ENCODE data around the gene PPP6R1.

The PPP6R1 gene

DNA sequence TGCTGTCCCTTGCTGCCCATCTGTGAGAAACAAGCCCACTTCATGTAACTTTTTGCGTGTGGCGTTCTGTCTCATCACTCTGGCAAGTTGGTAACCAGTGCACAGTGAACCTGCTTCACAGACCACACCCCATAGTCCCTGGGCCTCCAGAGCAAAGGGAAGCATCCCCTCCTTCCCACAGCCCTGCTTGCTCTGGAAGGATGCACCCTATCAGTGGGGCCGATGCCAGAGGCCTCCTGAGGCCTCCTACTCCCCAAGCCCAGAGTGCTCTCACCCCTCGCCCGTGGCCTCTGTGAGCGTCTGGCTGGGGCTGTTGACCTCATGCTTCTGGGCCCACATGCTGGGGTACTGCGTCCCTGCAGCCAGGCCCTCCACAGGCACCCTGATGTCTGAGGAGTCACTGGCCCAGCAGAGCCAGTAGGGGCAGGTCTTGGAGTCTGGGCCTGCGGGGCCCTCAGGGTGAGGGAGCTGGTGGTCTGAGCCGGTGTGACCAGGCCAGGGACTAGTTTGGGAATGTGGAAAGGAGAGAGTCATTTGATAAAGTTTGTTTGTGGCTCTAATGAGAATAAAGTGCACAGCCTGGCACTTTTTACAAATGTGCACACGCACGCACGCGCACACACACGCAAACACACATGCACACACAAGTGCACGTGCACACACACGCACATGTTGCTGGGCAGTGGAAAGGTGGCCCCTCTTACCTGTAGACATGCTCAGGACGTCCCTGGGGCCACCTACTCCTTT lies 35.4 kb downstream of the PPP6R1 start:
- no peak for DNase-seq

DNA sequence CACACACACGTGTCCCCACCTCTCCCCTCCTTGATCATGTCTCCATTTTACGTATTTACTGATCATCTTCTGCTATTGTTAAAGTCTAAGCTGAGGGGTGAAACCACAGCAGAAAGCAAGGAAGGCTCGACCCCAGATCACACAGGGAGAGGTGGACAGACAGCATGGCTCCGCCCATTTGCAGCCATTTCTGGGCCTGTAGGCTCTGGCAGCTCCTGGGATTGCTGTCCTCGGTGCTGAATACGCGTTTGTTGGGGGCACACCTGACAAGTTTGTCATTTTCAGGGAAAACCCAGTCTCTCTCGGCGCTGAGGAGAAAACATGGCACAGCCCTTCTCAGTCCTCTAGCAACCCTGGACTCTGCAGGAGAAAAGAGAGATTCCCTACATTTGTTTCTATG lies 38.3 kb downstream of the PPP6R1 start:
- DNase-seq = no peak

DNA sequence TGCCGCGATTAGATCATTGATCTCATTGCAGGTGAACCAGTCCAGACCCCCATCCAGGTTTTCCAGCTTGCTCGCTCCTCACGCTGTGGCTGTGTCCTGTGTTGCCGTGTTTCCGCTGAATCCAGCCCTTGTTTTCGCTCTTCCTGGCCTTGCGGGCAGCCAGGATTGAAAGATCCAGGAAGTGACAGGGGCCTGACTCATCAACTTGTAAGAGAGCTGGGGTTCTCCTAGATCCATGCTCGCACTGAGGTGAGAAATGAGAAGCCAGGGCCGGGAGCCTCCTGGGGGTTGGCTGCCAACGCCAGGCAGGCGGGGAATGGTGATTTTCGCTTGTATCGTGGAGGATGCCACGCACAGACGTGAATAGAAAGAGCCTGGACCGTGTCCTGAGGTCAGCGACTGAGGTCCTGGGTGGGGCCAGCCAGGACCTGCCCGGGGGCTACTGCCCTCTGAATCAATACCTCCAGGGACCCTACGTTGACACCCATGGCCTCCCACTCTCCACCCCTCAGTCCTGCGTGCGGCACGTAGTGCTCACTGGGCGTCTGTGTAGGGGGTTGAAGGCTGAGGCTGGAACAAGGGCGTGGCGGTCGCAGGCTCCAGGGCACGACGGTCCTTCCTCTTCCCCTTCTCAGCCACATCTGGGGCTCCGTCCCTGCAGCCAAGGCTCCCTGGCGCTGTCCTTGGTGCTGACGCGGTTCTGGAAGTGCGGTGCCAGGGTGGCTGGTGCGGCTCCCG lies 42.2 kb downstream of the PPP6R1 start:
- DNase-seq = peak; percentile 91 to 94

DNA sequence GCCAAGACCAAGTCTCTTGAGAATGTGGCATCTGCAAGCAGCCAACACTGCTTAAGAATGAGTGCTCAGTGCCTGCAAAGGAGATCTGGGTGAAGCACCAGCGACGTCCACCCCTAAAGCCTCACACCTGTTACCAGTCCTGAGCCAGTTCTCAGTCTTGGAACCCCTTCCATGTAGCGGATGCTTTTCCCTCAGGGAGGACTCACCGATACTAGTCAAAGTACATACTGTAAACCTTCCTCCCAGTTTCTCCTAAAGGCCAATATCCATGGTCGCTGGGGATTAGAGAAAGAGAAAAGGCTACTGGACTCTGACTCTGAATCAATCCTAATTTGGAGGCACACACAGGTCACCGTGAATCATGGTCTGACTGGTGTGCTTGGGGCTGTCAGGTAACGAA lies 45.3 kb downstream of the PPP6R1 start:
- no peak for DNase-seq

DNA sequence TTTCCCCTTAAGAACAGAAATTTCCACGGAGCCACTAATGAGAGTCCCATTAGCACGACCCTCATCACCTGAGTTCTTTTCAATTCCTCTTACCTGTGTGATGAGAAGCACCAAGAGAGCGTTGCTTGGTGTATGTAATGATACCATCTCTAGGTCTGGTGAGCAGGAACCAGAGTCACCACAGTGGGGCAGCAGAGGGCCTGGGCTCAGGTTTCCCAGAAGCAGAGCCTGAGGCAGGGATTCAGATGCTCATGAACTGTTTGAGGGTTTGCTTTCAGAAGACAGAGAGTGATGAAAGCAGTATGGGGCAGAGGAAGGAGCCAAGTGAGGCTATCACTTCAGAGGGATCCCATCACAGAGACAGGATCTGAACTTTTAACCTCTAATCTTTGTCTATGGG lies 46.4 kb downstream of the PPP6R1 start:
- peak; percentile 59 to 63 for DNase-seq

DNA sequence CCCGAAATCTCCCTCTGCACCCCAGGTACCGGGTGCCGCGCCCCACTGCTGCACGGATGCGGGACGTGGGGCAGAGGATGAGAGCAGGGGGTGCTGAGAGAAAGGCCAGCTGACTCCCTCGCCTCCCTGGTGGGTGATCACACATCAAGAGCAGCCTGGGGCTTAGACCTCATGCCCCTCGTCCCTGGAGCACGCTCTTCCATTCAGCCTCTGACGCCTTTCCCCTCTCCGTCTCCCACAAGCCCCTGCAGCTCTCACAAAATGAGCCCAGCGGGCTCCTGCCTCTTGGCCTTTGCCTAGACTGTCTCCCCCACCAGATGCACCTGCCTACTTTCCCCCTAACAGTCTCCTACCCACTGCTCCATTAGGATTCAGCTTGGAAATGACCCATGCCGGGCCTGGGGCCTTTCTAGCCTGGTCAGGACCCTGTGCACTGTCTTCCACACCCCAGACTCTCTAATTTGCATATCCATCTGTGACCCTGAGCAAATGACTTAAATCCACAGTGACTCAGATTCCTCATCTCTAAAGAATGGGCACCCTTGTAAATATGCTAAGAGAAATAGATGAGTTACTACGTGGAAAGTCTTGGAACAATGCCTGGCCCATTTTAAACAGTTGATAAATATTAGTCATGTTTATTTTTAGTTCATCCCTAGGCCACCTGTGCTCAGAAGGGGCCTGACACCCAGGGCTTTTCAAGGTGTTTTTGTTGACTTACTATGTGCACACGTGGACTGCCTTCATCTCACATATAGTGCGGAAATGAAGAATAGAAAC lies 48.9 kb downstream of the PPP6R1 start:
- DNase-seq = no peak

DNA sequence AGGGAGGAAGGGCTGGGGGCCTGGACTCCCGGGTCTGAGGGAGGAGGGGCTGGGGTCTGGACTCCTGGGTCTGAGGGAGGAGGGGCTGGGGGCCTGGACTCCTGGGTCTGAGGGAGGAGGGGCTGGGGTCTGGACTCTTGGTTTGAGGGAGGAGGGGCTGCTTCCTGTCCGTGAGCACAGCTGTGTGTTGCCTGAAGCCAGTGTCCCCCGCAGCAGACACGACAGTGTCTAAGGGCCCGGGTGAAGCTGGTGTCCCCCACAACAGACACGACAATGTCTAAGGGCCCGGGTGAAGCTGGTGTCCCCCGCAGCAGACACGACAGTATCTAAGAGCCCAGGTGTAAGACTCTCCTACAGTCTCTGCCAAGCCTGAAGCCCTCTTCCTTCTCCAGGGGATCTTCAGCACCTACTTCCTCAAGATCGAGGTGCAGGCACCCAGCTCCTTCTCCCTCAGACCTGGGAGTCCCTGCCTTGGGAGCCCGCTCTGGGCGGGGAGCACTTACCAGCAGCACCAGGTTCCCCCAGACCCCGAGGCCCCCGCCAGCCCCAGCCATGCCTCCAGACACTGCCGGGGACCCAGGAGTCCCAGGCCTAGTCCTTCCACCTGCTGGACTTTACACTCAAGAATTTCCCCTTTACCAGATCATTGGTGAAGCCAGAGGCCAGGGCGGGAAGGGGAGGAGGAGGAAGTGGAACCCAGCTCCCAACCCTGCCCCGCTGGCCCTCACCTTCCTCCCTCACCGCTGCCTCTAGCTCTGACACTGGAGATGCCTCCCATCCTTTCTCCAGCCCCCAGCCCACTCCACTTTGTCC lies 49.7 kb downstream of the PPP6R1 start, which contains the start of gene PTPRH:
Gene PTPRH (minus strand): TSS at position 622 of the 813 bp plus-strand sequence. CDS start 68 bp downstream, at position 554.
- DNase-seq = no peak

DNA sequence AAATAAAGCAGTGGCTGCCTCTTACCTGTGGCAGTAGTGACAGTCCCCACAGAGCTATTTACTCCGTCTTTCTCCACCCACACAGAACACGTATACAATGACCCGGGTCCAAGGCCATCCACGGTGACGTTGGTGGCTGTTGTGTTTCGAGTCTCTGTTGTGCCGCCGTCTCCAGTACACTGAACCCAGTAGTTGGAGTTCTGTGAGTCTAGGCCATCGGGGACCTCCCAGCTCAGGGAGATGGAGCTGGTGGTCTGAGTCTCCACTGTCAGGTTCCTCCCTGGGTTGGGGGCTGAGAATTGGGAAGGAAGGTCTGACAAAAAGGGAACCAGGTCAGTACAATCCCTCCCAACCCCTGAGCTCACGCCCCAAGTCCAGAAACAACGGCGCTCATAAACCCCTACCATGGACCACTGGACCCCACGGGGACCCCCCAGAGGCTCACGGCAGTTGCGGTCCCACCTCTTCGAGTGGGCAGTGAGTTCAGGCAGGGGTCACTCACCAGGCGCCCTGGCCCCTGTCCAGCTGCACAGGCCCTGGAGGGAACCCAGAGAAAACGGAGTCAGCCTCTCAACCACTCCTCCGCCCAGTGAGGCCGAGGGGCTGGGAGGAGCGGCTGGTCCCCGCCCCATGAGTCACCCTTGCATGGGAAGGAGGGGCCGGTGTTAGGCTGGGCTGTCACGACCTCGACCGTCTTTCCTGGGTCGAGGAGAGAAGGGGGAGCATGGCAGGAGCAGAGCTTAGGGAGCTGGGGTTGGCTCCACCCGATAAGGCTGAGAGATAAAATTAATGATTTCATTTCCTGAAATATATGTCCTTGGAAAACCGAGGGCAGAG lies 51.9 kb downstream of the PPP6R1 start:
- peak; percentile 65 to 77 for DNase-seq

DNA sequence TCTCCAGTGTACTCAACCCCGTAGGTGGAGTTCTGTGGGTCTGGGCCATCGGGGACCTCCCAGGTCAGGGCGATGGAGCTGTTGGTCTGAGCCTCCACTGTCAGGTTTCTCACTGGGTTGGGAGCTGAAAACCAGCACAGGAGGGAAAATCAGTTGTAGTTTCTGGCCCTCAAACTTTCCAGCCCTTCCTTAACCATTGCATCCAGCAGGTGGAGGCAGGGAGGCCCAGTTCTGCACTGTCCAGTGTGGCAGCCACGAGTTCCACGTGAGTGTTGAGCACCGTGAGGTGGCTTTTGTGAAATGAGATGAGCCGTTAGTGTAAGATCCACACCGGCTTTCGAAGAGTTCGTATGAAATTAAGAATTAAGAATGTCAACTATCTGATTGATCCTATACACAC lies 56.6 kb downstream of the PPP6R1 start:
- peak; percentile 11 to 28 for DNase-seq

DNA sequence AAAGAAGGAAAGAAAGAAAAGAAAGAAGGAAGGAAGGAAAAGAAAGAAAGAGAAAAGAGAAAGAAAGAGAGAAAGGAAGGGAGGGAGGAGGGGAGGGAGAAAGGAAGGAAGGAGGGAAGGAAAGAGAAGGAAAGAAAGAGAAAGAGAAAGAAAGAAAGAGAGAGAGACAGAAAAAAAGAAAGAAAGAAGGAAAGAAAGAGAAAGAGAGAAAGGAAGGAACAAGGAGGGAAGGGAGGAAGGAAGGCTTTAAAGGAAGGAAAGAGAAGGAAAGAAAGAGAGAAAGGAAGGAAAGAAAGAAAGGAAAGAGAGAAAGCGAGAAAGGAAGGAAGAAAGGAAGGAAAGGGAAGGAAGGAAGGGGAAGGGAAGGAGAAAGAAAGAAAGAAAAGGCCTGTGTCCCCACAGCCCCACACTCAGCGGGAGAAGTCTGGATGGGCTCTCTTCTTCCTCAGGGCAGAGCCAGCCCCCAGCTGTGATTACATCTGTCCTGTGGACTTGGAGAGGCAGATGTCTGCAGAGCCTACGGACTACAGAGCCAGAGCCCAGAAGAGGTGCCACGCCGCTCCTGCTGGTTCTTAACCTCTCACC lies 59.1 kb downstream of the PPP6R1 start:
- no peak for DNase-seq

DNA sequence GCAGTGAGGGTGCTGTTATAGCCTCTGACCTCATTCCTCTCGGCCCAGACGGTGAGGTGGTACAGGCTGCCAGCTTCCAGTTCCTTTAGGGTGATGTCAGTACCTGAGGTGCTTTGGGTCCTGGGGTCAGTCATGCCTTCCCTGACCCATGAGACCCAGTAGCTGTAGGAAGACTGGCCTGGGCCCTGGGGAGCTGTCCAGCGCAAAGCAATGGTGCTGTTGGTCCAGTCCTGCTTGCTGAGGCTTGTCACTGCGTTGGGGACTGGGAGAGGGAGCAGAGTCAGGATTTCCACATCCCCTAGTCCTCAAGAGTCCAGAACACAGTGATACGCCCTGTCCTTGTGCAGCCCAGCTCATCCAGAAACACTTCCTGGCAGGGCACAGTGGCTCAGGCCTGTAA lies 60.2 kb downstream of the PPP6R1 start:
- no peak for DNase-seq

DNA sequence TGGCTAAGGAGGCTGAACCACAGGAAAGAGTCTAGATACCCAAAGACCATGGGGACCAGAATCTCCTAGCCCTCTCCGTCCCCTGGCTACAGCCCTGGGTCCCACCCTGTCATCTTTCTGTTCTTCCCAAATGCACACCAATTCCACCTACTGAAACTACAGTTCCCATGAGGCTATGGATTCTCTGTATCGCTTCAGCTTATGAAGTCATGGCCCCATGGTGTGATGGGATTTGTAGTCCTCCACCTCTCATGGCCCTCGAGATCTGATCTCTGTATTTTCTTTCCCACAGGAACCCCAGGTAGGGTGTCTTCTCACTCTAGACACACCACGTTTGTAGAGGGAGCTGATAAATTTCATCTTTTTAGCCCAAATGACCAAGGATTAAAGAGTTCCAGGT lies 61.3 kb downstream of the PPP6R1 start:
- DNase-seq = peak; percentile 8 to 13

DNA sequence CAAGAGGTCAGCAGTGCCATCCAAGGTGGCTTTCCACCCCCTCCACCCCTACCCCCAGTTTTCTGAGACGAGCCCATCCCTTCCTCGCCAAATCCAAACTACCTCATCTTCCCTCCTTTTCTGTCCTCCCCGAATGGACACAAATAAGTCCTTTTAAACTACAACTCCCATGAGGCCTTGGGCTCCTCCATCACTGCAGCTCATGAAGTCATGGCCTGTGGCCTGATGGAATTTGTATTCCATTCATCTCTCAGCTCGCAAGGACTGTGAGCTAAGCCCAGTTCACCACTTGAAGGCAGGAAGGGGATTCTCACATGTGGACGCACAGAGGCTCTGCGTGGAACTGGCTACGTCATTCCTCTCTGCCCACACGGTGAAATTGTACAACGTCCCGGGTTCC lies 62.0 kb downstream of the PPP6R1 start:
- no peak for DNase-seq

DNA sequence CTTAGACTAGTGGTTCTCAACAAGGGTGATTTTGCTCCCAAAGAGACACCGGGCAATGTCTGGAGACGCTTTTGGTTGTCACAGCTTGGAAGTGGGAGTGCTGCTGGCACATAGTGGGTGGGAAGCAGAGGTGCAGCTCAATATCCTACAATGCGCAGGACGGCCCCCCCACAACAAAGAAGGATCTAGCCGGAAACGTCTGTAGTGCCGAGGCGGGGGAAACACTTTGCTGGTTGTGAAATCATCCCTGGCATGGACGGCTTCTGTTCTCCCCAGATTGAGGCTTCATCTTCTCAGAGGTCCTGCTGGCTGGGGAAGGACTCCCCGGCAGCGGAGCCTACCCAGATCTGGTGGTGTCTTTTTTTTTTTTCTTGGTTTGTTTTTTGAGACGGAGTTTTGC lies 65.3 kb downstream of the PPP6R1 start:
- DNase-seq = peak in 1 of 2 donors; percentile 44

DNA sequence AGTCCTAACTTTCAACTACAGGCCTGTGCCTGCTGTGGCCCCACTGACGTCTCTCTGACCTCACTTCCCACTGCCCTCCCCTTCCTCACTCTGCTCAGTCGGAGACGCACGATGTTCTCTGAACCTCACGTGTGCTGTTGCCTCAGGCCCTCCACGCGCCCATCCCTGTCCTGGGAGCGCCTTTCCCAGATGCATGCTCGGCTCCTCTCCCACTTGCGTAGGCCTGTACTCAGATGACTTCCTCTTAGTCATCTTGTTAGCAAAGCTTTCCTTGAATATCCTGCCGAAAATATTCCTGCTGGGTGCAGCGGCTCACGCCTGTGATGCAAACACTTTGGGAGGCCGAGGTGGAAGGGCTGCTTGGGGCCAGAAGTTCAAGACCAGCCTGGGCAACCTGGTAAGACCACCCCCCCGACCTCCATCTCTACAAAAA lies 69.4 kb downstream of the PPP6R1 start:
- DNase-seq = peak; percentile 51 to 80

DNA sequence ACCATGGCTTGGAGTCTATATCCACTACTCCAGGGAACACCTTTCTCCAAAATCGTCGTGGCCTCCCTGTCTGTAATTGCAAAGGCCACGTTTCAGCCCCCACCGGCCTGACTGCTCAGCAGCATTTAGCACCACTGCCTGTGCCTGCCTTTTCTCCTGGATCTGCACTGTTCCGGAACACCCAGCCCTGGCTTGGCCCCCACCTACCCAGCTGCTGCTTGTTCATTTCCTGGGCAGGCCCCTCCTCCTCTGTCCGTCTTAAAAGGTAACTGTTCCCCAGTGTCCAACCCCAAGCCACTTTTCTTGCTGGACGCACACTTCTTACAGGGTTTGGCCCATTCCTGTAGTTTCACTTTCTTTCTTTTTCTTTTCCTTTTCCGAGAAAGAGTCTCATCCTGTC lies 70.2 kb downstream of the PPP6R1 start:
- DNase-seq = no peak

DNA sequence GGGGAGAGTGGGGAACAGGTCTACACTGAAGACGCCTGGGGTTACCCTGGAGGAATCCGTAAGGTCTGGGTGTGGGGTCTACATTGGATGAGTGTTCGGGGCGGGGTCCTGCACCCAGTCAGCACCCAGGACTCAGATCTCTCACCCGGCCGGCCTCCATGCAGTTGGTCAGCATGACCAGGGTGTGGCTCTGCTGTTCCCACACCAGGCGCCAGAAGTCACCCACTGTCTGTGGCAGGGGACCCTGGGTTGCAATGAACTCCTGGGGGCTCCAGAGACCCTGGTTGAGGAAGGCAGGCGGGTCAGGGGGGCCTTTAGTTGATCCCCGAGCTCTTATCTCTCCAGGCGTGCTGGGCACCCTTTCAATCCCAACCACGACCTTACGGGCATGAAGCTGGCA lies 72.7 kb downstream of the PPP6R1 start:
- no peak for DNase-seq

DNA sequence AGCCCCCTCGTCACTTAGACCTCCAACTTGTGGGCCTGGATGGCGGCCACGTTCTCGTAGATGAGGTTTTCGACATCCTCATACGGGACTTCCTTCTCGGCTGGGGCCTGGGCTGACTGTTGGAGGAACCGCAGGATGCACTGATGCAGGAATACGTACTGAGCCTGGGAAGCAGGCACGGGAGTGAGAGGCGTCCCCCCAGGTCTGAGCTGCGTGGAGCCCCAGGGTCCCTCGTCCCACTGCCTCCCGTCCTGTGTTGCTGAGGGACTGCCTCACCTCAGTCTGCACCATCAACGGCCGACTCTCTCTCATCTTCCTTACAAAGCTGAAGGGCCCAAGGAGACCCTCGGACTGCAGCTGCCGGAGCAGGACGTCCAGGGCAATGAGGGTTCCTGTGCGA lies 77.1 kb downstream of the PPP6R1 start:
- DNase-seq = no peak

Data from inflammatory macrophage (primary cell).